ENCODE data around the gene CDCP1.

CDCP1 gene

GRCh38 chr3:45134758-45135521, 11.2 kb downstream of the CDCP1 start:
- no peak for DNase-seq

DNA sequence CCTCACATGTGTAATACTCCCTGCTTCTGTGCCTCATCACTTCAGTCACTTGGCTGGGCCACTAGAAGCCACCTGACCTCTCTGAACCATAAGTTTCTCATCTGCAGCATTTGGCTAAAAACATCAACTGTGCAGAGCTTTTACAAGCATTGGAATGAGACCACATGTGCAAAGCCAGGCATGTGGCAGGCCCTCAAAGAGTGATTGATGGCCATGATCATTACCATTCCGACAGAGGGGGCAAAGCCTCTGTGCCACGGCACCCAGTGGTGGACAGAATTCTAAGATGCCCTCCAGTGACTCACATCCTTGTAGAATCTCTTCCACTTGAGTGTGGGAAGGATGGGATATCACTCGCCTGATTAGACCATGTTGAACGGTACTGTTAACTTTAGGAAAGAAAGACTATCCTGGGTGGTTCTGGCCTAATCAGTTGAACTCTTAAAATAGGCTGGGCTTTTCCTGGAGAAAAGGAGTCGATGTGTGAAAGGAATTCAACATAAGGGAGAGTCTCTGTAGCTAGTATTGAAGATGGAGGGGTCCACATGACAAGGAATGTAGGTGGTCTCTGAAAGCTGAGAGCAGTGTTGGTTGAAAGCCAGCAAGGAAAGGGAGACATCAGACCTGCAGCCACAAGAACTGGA, 13.5 kb downstream of the CDCP1 start:
- DNase-seq = no peak

DNA sequence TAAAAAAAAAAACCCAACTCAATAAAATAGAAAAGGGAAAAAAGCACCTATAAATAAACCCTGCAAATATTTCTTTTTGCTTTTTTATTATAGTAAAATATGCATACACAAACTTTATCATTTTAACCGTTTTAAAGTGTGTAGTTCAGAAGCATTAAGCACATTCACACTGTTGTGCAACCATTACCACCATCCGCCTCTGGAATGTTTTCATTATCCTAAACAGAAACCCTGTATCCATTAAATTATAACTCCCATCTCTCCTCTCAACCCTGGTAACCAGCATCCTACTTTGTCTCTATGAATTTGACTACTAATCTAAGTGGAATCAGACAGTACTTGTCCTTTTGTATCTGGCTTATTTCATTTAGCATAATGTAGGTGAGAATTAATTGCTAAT, 15.0 kb downstream of the CDCP1 start:
- DNase-seq = no peak

DNA sequence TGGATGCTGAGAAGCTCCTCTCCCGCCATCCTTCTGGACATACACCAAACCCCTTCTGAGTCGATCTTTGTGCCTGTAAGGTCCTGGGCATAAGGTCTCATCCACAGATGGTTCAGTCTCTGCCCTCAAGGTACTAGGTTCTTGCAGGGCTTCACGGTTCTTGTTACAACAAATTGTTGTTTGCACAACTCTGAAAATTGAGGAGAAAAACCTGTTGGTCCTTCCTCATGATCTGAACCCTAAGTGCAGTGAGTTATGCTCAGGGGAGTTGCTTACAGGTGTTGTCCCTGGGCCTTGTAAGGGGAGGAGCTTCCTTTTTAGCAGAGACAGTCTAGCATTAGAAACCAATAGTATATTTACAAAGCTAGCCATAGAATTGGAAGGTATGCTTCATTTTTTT, 15.7 kb downstream of the CDCP1 start:
- DNase-seq = no peak

GRCh38 chr3:45128950-45129349, 17.2 kb downstream of the CDCP1 start:
- no peak for DNase-seq

GRCh38 chr3:45127130-45127822, 18.9 kb downstream of the CDCP1 start:
- no peak for DNase-seq

GRCh38 chr3:45126730-45127129, 19.4 kb downstream of the CDCP1 start:
- DNase-seq = no peak

DNA sequence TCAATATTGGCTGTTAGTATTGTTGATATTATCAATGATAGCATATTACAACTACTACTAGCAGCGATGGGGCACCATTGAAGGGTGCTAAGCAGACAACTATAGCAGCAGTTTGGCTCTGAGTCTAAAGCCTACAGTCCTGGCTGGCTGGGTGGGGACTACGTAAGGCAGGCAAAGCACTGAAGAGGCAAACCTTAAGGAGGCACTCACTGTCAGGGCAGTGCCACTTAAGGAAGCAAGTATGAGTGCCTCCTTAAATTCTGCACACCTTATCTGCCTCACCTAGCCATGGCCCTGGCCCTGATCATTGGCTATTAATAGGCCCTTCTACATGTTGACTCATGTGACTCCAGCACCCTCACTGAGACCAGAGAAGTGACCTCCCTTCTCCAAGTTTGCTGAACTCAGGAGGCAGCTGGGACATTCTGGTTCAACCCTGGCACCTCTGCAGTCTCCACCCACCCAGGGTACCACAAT, 20.6 kb downstream of the CDCP1 start:
- no peak for DNase-seq

DNA sequence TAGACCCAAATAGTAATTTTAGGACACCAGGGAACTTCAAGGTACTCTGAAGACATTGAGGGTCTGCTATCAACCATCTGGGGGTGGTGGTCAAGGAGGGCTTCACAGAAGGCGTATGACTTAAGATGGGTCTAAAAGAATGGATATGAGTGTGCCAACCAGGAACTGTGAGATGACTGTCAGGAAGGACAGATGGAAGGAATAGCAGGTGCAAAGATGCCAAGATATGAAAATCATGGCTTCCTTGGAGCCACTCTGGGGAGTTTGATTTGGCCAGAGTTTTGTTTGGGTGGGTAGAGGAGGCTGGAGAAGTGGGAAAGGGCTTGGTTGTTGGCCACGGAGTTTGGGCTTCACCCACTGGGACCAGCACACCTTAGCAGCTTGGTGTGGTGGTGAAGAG, 21.2 kb downstream of the CDCP1 start:
- DNase-seq = no peak

DNA sequence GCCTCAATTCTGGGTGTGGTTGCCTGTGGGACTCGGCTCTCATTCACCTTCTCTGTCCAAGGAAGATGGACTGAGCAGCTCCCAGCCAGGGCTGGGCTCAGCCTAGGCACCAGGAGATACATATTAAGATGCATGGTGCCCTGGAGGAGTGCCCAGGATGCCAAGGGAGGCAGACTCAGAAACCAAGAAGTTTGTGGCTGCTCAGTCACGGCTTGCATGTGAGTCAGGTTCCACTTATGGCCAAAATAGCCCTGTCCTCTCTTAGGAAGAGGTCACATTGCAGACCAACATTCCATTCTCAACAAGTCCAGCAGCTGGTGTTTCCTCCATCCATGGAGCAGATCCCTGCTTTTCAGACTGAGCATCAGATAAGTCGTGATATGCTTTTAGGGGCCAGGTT, 21.8 kb downstream of the CDCP1 start:
- DNase-seq = no peak

GRCh38 chr3:45123581-45124269, 22.5 kb downstream of the CDCP1 start:
- no peak for DNase-seq

DNA sequence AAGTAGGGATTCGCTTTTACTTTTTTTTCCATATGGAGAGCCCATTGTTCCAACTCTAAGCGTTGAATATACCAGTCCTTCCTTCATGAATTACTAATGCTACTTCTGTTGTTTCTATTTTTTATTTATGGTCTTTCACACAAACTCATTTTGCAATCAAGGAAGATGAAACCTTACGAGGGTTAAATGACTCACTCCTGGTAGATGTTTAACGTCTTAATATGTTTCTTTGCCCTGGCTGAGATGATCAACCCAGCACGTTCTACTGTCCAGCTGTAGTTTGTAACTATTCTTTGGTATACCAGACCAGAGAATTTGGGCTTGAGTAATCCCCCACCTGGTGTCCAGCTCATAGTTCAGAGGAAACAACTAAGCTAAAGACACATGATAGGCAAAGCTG, 23.1 kb downstream of the CDCP1 start:
- DNase-seq = no peak

GRCh38 chr3:45120359-45121158, 25.6 kb downstream of the CDCP1 start:
- no peak for DNase-seq

DNA sequence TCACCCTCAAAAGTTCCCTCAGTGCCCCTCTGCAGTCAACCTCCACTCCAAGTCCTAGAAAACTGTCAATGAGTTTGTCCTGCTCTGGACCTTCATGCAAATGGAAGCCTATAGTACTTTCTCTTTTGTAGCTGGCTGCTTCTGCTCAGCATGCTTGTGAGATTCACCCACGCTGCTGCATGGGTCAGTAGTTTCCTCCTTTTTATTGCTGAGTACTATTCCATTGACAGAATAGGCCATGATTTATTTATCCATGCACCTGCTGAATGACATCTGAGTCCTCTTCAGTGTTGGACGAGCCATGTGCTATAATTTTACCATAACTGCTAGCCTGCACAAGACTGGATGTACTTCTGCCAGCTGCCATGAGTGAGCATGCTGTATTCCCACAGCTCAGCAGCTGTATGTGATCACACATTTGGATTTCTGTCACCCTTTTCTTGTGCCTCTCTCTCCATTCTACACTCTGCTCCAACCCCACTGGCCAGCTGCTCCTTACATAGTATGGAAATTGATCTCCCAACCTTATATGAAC, 26.3 kb downstream of the CDCP1 start:
- DNase-seq = no peak

DNA sequence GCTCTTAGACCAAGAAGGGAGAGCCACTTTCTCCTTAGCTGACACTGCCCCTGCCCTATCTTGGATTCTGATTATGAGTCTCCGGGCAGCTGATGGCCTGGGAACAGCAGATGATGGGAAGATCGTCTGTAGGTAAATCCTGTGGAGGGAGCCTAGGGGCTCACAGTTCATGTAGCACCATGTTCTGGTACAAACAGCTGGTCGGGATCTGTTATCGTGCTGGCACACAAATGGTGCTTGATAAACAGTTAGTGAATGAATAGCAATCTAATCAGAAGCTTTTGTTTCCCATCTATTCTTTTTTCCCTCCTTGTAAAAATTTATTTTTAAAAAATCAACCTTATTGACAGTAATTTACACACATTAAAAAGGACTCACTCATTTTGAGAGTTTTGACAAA, 26.8 kb downstream of the CDCP1 start:
- DNase-seq = no peak

DNA sequence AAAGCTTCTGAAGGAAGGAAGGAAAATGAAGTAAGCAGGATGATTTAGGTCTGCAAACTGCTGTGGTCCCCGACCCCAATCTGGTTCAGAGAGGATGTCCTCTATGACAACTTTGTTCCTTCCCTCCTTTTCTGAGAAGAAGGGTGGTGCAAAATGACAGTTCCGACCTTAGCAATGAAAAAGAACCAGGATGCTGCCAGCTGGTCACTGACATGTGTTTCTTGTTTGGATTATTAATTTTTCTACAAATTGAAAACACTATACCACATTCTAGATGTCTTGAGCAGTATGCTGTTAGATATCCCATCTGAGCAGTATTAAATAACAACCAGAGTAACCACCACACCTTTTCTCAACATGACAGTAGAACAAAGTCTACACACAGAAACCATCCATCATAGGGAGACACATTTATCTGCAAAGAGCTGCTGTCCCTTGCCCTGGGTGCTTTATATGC, 27.5 kb downstream of the CDCP1 start:
- no peak for DNase-seq

DNA sequence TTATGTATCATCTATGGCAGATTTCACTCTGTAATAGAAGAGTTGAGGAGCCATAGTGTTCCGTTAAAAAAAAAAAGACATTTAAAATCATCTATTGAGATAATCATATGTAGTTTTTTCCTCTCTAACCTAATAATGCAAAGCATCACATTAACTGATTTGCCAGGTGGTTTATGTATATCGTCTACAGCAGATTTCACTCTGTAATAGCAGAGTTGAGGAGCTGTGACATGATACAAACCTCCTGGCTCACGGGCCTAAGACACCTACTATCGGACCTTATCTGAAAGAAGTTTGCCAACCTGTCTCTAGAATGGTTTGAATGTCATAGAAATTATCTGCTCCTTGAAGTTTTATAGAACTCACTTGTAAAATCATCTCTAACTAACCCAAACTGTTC, 29.8 kb downstream of the CDCP1 start:
- no peak for DNase-seq

DNA sequence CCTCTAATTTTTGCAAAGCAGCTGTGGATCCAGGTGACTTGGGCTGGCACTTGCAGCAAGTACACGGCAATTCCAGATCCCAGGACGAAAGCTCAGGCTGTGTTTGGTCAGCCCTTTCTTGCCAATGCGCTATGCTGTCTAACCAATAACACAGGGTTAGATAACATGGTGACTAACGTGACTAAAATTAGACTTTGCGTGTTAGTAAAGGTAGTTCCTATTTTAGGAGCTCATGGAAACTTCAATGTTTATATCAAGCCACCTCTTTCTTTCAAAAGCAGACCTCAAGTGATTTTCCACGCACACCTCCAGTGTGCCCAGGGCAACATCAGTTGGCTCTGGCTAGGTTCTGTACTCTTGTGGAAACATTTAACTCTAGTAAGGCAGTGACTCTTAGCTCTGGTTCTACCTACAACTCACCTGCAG, 32.5 kb downstream of the CDCP1 start:
- DNase-seq = no peak

- no peak for DNase-seq
Observed at GRCh38 chr3:45112939-45113338, 33.2 kb downstream of the CDCP1 start.

GRCh38 chr3:45110509-45110833, 35.7 kb downstream of the CDCP1 start:
- no peak for DNase-seq

GRCh38 chr3:45109771-45110508, 36.2 kb downstream of the CDCP1 start:
- peak; percentile 19 for DNase-seq

DNA sequence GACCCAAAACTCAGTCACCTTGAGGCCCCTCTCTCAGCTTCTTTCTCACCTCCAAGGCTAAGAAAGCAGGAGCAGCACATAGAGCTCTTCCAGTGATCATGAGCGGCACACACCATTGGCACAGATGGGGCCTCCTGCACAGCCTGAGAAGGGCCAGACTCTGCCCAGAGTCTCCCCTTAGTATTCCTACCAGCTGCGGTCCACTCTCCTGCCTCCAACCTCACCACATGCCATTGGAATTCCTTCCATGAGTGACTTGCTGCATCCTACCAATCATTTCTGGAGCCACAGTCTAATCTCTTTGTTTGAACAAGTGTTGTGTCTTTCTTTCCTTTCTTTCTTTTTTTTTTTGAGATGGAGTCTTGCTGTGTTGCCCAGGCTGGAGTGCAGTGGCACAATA, 39.3 kb downstream of the CDCP1 start:
- DNase-seq = no peak
